ENCODE measurements around the gene REPIN1. TPM values are rescaled to one million over a fixed set of nuclear protein-coding genes. Genes with fewer than 3 reads are reported as not detected.

REPIN1 gene
- total RNA-seq, 1 experiment from 2014 or later = 174 TPM

- Histone ChIP-seq H3F3A (ENCODE audit: insufficient read depth, low read depth) (peaks cover 45% of the 10 kb centered on the region), H2AFZ (no peak overlapping the region), H3K4me1 (replicated peaks; ENCODE audit: insufficient read depth) (peaks cover 37% of the 10 kb centered on the region), H3K27ac (no peak overlapping the region), H3K27me3 (ENCODE audit: insufficient read depth, low read depth) (no peaks in the 10 kb centered on the region), H3K79me2 (ENCODE audit: low read depth) (peaks cover 55% of the 10 kb centered on the region), H4K20me1 (ENCODE audit: insufficient read depth) (peaks cover 34% of the 10 kb centered on the region), H3K9me2 (ENCODE audit: insufficient read depth) (no peaks in the 10 kb centered on the region), H3K4me2 (peak overlapping the region; percentile 100), H3K36me3 (ENCODE audit: low read depth) (peaks cover 23% of the 10 kb centered on the region), H3K4me3 (peak overlapping the region; percentile 94), H3K9me3 (ENCODE audit: insufficient read depth, low read depth) (no peaks in the 10 kb centered on the region)
- intact Hi-C loops (cut with micrococcal nuclease; ENCODE audit: unreplicated experiment) = no loop called here
- DNase-seq = no peak
- POLR2A ChIA-PET (ENCODE audit: unreplicated experiment) = no interaction called here
- TF ChIP-seq EZH2 (IDR thresholded peaks at IDR 0.05; ENCODE audit: low read depth) (no peak), CTCF (conservative IDR thresholded peaks at IDR 0.05) (no peak)
- no TSS peak for BruUV-seq (replicated peaks)
- CTCF ChIA-PET = no interaction called here
Observed at GRCh38 chr7:150370612-150371071, 2.0 kb downstream of the REPIN1 start.

GRCh38 chr7:150371131-150371995 lies 2.7 kb downstream of the REPIN1 start:
- Histone ChIP-seq H3K9me2 (ENCODE audit: insufficient read depth) (no peaks in the 10 kb centered on the region), H3K27me3 (ENCODE audit: insufficient read depth, low read depth) (no peaks in the 10 kb centered on the region), H3K4me3 (no peak overlapping the region), H3K4me1 (replicated peaks; ENCODE audit: insufficient read depth) (peaks cover 31% of the 10 kb centered on the region), H2AFZ (no peak overlapping the region), H3K4me2 (peak overlapping the region; percentile 100; the same call in 1 of the 2 replicates), H3K79me2 (ENCODE audit: low read depth) (peaks cover 55% of the 10 kb centered on the region), H3K9me3 (ENCODE audit: insufficient read depth, low read depth) (no peaks in the 10 kb centered on the region), H3K27ac (no peak overlapping the region), H3F3A (ENCODE audit: insufficient read depth, low read depth) (peaks cover 51% of the 10 kb centered on the region), H4K20me1 (ENCODE audit: insufficient read depth) (peaks cover 34% of the 10 kb centered on the region), H3K36me3 (ENCODE audit: low read depth) (peaks cover 23% of the 10 kb centered on the region)
- POLR2A ChIA-PET (ENCODE audit: unreplicated experiment) = no interaction called here
- CTCF ChIA-PET = interaction anchor here (0.6 kb wide), 1 partner anchor 29 kb away, joined by 6 read pairs; no protein-coding TSS in a partner anchor
- DNase-seq = no peak
- BruUV-seq (replicated peaks) = no TSS peak
- TF ChIP-seq CTCF (conservative IDR thresholded peaks at IDR 0.05) = no peak
- no peak for TF ChIP-seq EZH2 (IDR thresholded peaks at IDR 0.05; ENCODE audit: low read depth)
- intact Hi-C loops (cut with micrococcal nuclease; ENCODE audit: unreplicated experiment) = no loop called here

- intact Hi-C loops (cut with micrococcal nuclease; ENCODE audit: unreplicated experiment) = no loop called here
- peaks cover 34% of the 10 kb centered on the region for H4K20me1 ChIP-seq (ENCODE audit: insufficient read depth)
- peaks cover 23% of the 10 kb centered on the region for H3K36me3 ChIP-seq (ENCODE audit: low read depth)
- no peak for DNase-seq
- CTCF ChIA-PET = interaction anchor here (0.6 kb wide), 1 partner anchor 28 kb away, joined by 6 read pairs; no protein-coding TSS in a partner anchor
- no peak overlapping the region for H3K4me3 ChIP-seq
- H3K9me3 ChIP-seq (ENCODE audit: insufficient read depth, low read depth) = no peaks in the 10 kb centered on the region
- peaks cover 55% of the 10 kb centered on the region for H3K79me2 ChIP-seq (ENCODE audit: low read depth)
- no peak overlapping the region for H3K4me2 ChIP-seq
- no peak overlapping the region for H3K27ac ChIP-seq
- no peaks in the 10 kb centered on the region for H3K27me3 ChIP-seq (ENCODE audit: insufficient read depth, low read depth)
- no peak overlapping the region for H2AFZ ChIP-seq
- BruUV-seq (replicated peaks) = no TSS peak
- H3K4me1 ChIP-seq (replicated peaks; ENCODE audit: insufficient read depth) = peaks cover 28% of the 10 kb centered on the region
- H3K9me2 ChIP-seq (ENCODE audit: insufficient read depth) = no peaks in the 10 kb centered on the region
- POLR2A ChIA-PET (ENCODE audit: unreplicated experiment) = no interaction called here
- H3F3A ChIP-seq (ENCODE audit: insufficient read depth, low read depth) = peaks cover 56% of the 10 kb centered on the region
- no peak for TF ChIP-seq EZH2 (IDR thresholded peaks at IDR 0.05; ENCODE audit: low read depth)
- no peak for TF ChIP-seq CTCF (conservative IDR thresholded peaks at IDR 0.05)
Observed at GRCh38 chr7:150371996-150372270, 3.3 kb downstream of the REPIN1 start.

All from PC-9 (cell line).